Stimulated activated naive CD8-positive, alpha-beta T cell treated with anti-CD3 and anti-CD28 coated beads, Interleukin-15, amount 100 ng/mL, for 72 hours (primary cell): Measurements from ENCODE around the gene DGKZ.

ENCODE experiments used
- ATAC-seq: fragments of 150-1000 bp; cut with Tn5 transposase; 2 replicates; pipeline ENCODE4 v1.10.0; 2021; ENCODE audit warnings: mild to moderate bottlenecking, moderate library complexity
- DNase-seq, 2 donors: peaks; one replicate each; pipeline ENCODE4 v3.0.0; 2021 to 2022
- H3K27ac Mint-ChIP-seq, 2 donors: one replicate each; pipeline ENCODE4 v1.8.0; 2022; ENCODE audit warnings: mild to moderate bottlenecking in 2 of 2, mixed read lengths in 2 of 2, moderate library complexity in 2 of 2
- H3K27me3 Mint-ChIP-seq: one replicate; pipeline ENCODE4 v1.8.0; 2022; ENCODE audit warnings: mixed read lengths
- H3K4me1 Mint-ChIP-seq: one replicate; pipeline ENCODE4 v1.8.0; 2022; ENCODE audit warnings: mild to moderate bottlenecking, mixed read lengths
- H3K4me3 Mint-ChIP-seq, 2 donors: one replicate each; pipeline ENCODE4 v1.8.0; 2022; ENCODE audit warnings: mild to moderate bottlenecking in 2 of 2, mixed read lengths in 2 of 2, moderate library complexity in 1 of 2
- H3K9me3 Mint-ChIP-seq, 2 donors: one replicate each; pipeline ENCODE4 v1.8.0; 2022; ENCODE audit warnings: mixed read lengths in 2 of 2

DGKZ gene

DNA sequence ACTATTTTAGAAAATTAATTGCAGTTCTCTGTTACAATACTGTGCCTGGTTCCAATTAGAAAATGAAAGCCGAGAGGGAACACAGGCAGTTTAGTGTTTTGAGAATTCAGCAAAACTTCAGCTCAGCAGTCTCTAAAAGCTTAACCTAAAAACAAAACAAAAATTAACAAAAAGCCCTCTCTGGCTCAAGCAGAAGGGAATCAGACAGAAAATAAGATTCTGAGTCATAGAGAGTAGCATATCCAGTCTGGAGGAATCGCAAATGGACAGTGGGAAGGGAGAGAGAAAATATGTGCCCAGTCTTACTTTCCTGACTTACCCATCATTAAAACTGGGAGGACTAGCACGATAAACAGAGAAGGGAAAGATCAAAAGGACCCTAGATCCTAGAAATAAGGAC, 82.5 kb downstream of the DGKZ start:
- no peaks in the 10 kb centered on the region for H3K4me1 Mint-ChIP-seq
- H3K27ac Mint-ChIP-seq, result no peak overlapping the region
- DNase-seq (no peak), ATAC-seq (no peak)
- no peaks in the 10 kb centered on the region for H3K9me3 Mint-ChIP-seq
- H3K27me3 Mint-ChIP-seq, result no peaks in the 10 kb centered on the region
- H3K4me3 Mint-ChIP-seq, result no peak overlapping the region
